Coronary artery (tissue), 2 donors: ENCODE measurements around the gene FBXL17.

Experiments used
- DNase-seq: peaks from one replicate; pipeline ENCODE4 v3.0.0-alpha.2; 2017; ENCODE audit warnings: low spot score
- H3K27ac ChIP-seq, 2 donors: fragments of 200-600 bp; sonication (generic); one replicate each; pipeline ENCODE4 v1.5.1; 2016 to 2019
- H3K4me3 ChIP-seq: fragments of 200-600 bp; sonication (generic); 2 replicates; pipeline ENCODE4 v1.5.1; 2016; ENCODE audit warnings: mild to moderate bottlenecking, moderate library complexity
- CTCF ChIP-seq: fragments of 200-600 bp; sonication (generic); IDR thresholded peaks from one replicate; pipeline ENCODE4 v1.5.1; 2019; ENCODE audit warnings: antibody characterized with exemption

FBXL17 gene

GRCh38 chr5:107809201-107810034 is 572.5 kb downstream of the FBXL17 start:
- TF ChIP-seq CTCF = no peak
- Histone ChIP-seq H3K27ac (no peak overlapping the region), H3K4me3 (no peak overlapping the region)
- no peak for DNase-seq
